Transverse colon (tissue), 4 donors: ENCODE measurements around the gene SDCCAG8.

Experiments
- EP300 ChIP-seq: sonication (generic); formaldehyde crosslinking; IDR thresholded peaks from one replicate; pipeline ENCODE4 v1.6.1; 2017; ENCODE audit warnings: antibody characterized with exemption, low read depth
- POLR2A ChIP-seq: fragments of 450-650 bp; IDR thresholded peaks from one replicate; pipeline ENCODE4 v1.6.1; 2016; ENCODE audit warnings: antibody characterized with exemption, mild to moderate bottlenecking, moderate library complexity
- POLR2AphosphoS5 ChIP-seq, 3 donors: sonication (generic); formaldehyde crosslinking; IDR thresholded peaks; one replicate each; pipeline ENCODE4 v1.6.1; 2016; ENCODE audit warnings: antibody characterized with exemption in 3 of 3
- TF ChIP-seq, protein P1 (sequence below), 5 experiments: fragments of 200-600 bp in 3 of 5; fragments of 450-650 bp in 2 of 5; sonication (generic) in 3 of 5; IDR thresholded peaks; 1 replicate in 2 of 5; 2 replicates in 3 of 5; pipeline ENCODE4 v1.5.1; 2016 to 2017; ENCODE audit warnings: antibody characterized with exemption in 5 of 5, inconsistent platforms in 3 of 5, mild to moderate bottlenecking in 2 of 5, moderate library complexity in 1 of 5

DNA sequence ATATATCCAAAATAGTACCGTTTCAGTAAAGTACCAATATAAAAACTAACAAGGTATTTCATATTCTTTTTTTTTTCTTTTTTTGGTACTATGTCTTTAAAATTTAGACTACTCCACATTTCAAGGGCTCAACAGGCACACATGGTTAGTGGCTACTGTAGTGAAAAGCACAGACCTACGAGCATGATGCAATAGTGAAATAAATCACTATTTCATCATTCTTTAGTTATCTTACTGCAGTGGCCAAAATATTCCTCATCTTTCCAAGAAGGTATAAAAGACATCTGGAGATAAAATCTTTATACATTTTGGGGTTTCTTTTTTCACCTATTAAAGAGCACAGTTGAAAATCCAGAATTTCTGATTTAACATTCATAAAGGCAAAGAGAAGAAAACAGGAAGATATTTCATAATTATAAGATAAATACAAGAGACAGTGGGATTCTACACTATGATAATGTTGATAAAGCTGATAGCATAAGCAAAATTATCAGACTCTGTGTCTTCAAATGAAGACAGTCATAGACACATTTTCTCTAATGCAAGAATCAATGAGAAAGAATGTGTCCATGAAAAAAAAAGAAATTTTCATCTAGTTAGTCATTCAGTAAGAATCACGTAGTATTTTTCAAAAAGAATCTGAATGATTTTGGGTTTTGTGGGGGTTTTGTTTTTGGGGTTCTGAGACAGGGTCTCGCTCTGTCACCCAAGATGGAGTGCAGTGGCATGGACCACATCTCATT lies 42.6 kb upstream of the SDCCAG8 start:
- TF ChIP-seq POLR2AphosphoS5 (IDR thresholded peaks at IDR 0.05) (no peak), EP300 (no peak), POLR2A (no peak)
- TF ChIP-seq, protein P1, sequence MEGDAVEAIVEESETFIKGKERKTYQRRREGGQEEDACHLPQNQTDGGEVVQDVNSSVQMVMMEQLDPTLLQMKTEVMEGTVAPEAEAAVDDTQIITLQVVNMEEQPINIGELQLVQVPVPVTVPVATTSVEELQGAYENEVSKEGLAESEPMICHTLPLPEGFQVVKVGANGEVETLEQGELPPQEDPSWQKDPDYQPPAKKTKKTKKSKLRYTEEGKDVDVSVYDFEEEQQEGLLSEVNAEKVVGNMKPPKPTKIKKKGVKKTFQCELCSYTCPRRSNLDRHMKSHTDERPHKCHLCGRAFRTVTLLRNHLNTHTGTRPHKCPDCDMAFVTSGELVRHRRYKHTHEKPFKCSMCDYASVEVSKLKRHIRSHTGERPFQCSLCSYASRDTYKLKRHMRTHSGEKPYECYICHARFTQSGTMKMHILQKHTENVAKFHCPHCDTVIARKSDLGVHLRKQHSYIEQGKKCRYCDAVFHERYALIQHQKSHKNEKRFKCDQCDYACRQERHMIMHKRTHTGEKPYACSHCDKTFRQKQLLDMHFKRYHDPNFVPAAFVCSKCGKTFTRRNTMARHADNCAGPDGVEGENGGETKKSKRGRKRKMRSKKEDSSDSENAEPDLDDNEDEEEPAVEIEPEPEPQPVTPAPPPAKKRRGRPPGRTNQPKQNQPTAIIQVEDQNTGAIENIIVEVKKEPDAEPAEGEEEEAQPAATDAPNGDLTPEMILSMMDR (IDR thresholded peaks at IDR 0.05) = no peak
